Endothelial cell of hepatic sinusoid (primary cell): ENCODE data around the gene REC114.
"Not testable (repeated sequence)": the region's sequence is repeated elsewhere in the genome, so short reads cannot be mapped to it uniquely, and the experiment has no call there.

ENCODE experiments used
- in situ Hi-C: cut with HindIII; loops from 2 replicates; pipeline ENCODE4 v1.10.0; 2017; ENCODE audit warnings: low sequenced_read_pairs

Gene REC114

DNA sequence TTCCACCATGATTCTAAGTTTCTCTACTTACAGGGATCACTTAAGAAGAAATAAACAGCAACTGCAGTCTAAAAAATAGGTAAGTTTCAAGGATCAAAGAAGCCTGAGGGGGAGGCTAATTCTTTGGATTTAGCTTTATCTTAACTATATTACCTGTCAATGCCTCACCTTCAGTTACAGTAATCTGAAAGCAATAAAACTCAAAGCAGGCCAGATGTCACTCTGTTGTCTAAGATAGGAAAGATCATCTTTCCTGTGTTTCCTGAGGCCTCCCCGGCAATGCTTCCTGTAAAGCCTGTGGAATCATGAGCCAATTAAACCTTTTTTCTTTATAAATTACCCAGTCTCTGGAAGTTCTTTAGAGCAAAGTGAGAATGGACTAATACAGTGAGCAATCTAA is 130.1 kb downstream of the REC114 start:
- in situ Hi-C loops = no loop called here

DNA sequence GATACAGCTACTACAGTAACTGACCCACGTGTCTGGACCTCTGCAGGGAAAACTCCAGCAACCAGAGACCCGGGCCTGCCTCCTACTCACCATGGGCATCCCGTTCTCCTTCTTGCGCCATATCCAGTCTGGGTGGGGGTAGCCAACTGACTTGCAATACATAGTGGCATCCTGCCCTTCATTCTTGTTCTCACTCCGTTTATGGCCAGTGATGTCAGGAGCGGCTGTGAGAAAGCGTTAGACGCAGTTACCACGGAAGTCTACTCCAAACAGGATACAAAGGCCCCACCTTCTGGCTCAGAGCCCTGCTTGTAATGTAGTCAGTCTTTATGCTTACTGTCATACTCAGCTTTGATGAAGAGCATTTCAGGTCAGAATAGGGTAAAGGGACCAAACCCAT is 130.6 kb downstream of the REC114 start:
- in situ Hi-C loops = no loop called here

DNA sequence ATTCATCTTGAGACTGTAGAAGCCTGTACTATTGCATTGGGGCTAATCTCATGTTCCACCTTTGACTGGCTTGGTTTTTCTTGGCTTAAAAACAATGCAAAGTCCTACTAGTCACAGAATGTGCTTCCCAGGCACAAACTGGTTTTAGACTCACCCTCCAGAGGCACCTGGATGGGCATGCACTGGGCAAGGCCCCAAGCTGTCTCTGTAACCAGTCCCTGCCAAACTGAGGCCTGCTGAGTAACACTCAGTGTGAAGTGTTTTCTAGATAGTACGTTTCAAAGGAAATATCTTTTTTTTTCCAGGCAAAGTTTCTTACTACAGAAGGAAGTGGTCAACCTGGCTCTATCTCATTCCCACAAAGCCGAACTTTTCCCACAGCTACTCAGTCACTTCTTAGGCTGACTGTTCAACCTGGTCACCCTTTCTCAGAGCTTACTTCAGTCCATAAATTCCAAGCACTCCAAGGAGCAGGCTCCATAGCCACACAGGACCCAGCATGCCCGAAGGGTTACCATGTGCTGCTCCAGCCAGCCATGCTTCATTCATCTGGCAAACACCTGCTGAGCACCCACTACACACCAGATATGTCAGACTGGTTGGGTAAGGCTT is 132.8 kb downstream of the REC114 start:
- in situ Hi-C loops = no loop called here

DNA sequence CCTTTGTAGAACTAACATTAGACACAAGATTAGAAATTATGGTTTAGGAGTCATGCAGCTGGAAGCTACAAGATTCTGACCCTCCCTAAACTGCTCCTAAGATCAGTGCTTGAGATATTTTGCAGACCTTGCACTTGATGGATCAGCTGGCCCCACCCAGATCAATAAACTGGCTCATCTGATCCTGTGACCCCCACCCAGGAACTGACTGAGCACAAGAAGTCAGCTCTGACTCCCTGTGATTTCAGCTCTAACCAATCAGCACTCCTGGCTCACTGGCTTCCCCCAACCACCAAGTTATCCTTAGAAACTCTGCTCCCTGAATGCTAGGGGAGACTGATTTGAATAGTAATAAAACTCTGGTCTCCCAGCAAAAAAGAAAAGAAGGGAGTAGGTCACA is 134.6 kb downstream of the REC114 start:
- in situ Hi-C loops = not testable (repeated sequence)

DNA sequence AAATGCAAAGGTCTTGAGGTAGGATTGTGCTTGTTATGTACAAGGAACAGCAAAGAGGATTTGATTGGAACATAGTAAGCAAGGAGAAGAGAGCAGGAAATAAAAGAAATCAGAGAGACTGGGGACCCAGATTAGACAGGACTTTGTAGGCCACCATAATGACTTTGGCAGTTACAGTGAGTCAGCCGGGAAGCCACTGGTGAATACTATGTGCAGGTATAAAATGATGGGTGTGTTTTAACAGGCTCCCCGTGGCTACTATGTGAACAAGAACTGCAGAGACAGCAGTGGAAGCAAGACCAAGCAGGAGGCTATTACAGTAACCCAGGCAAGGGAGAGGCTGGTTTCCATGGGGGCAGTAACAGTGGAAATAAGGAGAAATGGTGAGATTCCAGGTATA is 135.1 kb downstream of the REC114 start:
- in situ Hi-C loops = no loop called here

DNA sequence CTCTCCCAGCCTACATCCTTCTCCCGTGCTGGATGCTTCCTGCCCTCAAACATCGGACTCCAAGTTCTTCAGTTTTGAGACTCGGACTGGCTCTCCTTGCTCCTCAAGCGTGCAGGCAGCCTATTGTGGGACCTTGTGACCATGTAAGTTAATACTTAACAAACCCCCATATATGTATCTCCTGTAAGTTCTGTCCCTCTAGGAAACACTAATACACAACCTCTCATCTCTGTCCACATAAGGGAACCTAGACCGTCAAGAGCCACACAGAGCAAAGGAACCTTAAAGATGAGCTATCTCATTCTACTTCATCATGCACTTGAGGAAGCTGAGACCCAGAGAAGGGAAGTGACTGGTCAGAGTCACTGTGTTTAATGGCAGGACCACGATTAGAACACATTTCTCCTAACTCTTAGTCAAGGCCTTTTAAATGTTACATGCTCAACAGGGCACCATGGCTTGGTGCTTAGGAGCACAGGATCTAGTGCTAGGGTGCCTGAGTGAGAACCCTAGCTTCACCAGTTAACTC is 140.0 kb downstream of the REC114 start:
- in situ Hi-C loops = no loop called here

DNA sequence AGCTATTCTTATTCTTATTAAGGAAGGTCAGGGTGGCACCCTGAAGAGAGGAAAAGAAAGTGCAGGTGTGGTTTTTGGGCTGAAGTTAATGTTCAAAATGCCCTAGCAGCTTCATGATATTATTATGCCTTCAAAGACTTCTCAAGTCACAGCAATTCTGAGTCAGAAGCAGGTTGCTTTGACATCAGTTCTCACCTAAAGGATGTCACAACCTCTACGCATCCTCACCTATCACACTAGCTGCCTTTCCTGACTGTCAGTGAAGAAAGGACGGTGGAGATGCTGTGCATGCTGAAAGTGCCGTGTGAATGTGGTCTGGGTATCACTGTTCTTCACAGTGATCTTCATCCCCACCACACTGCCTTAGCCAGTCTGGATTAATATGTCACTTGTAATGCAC is 140.6 kb downstream of the REC114 start:
- in situ Hi-C loops = no loop called here

DNA sequence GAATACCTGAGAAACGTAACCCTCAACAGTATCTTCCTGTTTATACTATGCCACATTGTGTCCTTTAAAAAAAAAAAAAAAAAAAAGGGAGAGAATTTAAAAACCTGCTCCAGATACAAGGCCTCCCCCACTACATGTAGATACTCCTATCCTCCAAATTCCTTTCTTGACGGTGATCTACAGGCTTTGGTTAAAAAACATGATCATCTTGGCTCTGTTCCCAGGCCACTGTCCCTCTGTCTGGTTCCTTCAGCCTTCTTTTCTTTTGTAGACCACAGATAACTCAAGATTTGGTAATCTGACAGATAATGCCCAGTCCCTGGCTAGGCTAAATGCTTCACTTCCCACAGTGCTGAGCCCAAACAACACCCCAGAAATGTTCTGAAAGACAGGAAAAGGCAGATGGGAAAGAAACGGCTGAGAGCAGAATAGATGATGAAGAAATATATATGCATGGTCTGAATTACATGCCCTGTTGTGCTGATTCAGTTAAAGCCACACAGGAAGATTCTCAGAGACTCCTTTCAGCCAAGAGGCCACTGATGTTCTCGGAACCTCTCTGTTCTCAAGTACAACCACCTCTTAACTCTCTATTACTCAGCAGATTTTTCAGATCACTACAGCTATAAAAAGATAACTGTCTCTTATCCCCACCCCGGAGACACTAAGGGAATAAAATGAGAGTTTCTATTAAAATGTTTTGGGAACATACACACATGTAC is 141.9 kb downstream of the REC114 start:
- in situ Hi-C loops = no loop called here

DNA sequence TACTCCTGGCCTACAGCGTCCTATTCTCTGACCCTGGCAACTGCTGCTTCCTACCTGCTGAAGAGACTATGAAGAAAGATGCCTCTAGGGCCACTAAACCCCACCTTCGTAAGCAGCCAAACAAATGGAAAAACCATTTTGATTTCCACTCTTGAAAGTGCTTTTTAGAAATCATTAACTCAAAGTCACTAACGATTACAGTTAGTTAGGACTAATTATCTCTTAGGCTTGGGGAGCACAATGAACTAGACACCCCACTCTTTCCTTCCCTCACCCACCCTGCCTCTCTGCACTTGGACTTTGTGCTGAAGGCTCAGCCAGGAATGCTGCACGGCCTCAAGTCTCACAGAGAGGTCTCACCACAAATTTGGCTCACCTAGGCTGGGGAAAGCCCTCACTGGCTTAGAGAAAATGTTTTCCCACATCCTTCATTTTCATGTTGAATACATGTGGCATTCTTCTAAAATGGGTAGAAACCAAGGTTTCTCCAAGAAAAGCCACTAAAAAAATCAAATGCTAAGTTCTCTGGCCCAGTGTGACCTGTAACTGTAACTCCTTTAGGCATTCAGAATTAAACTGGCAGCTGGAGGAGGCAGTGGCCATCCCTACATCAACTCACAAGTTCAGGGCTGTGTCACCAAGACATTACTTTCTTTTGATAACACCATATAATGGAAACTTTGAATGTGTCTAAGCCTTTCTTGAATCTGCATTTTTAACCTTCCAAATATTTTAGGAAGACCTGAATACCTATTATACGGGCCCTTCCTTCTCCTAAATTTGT is 143.1 kb downstream of the REC114 start:
- in situ Hi-C loops = no loop called here

DNA sequence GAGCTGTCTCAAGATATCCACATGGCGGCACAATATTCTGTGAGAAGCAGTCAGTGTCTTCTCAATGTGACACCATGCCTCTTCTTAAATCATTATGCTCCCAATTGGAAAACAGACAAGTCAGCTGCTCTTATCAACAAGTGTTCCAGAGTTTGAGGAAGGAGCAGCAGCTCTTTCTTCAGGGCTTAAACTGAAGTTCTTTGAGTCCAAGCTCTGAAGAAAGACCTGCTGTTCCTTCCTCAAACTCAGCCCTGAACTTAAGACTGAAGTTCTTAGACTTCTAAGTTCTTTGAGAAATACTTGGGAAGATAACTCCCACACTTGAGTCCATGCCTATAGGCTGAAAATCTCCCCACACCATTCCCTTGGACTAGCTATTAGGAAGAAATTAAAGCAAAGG is 146.8 kb downstream of the REC114 start:
- in situ Hi-C loops = no loop called here

DNA sequence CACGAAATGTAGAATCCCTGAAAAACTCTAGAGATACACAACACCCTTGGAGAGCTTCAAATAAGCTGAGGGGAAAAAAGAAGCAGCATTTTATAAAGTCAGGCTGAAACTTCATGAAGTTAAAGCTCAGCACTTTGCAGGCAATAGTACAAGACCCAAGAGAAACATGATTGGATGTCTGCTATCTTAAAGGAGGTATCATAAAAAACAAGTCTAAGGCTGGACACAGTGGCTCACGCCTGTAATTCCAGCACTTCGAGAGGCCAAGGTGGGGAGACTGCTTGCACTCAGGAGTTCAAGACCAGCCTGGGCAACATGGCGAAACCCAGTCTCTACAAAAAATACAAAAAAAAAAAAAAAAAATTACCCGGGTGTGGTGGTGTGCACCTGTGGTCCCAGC is 147.3 kb downstream of the REC114 start:
- in situ Hi-C loops = no loop called here

DNA sequence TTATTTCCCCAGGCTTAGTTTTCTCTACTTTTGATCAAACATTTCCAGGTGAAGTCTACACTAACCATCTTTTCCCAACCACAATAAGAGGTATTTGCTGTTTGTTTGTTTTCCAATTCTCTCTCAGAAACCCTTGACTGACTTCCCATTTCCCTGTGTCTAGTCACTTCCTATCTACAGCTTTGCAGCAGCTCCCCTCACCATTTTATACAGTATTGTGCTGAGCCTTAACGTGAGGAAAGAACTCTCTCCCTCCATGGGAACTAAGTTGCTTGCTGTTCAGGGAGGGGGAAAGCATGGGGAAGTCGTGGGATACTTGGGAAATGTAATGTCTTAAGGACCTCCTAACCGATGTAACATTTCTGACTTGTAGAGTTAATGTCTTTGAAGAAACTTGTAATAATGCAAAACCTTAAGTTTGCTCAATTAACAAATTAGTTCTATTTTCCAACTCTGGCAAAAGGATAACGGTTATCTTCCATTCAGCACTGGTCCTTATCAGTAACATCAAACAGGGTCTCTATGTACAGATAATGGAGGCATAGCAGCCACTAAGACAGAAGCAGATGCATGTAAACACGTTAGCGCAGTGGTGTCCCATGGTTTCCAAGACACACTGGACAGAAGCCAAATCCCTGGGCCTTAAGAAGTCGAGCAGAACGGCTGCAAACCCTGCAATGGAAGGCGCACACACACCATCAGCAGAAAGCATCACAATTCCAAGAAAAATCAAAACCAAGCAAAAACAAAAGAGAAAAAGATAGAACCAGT is 150.5 kb downstream of the REC114 start:
- in situ Hi-C loops = no loop called here

DNA sequence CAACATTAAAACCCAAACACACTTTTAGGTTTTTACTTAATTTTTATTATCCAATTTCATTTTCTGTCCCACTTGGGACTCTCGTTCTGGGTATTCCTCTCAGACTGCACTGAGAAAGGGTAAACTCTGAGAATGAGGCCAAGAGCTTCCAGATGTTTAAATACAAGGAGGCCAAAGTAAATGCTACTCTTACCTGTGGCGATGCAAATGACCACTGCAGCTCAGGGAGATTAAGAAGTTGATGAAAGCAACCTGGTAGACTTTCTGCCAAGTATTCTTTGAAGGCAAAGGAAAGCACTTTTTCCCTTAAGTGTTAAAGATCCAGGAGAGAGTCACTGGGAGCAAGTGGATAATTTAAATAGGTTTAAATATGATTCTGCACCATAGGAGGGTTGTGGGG is 151.1 kb downstream of the REC114 start:
- in situ Hi-C loops = no loop called here

DNA sequence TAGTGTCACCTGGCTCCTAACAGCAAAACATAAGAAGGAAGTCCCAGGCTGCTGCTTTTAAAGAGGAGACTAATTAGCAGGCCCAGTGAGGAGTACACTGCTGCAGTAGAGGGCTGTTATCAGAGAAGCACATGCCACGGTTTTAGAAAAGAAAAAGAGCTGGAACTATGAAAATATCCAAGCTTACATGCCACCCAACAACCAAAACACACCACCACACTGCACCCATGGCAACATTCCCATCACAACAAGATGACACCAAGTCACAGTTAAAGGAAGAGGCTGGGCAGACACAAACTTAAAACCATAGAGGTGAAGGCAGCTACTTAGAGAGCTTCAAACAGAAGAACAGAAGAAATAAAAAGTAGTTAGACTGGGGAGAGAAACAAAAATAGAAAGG is 153.2 kb downstream of the REC114 start:
- in situ Hi-C loops = loop anchor here (5.0 kb wide), 1 partner anchor 91 kb away; no protein-coding TSS in a partner anchor

DNA sequence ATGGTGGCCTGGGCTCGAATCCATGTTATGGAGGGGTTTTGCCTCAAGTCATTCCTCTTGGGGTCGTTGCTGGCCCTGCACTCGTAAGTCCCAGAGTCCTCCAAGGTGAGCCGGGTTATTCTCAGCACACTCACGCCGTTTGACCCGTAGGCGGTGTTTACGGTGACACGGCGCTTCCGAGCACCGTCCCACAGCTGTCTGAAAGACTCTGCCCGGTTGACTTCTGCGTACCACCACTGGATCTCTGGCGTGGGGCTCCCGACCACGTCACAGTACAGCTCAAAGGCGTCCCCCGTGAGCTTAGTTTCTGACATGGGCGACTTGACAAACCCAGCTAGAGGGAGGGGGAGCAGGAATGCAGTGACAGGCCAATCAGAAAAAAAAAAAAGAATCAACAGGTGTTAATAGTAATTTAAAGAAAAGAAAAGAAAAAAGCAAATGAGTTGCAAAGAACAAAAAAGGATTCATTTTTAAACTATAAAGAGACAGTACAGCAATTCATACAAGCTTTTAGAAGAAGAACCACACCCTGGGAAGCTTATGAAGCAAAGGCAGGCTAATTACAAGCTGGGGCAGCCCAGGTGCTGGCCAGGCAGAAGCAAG is 154.2 kb downstream of the REC114 start:
- in situ Hi-C loops = loop anchor here (5.0 kb wide), 1 partner anchor 90 kb away; no protein-coding TSS in a partner anchor

DNA sequence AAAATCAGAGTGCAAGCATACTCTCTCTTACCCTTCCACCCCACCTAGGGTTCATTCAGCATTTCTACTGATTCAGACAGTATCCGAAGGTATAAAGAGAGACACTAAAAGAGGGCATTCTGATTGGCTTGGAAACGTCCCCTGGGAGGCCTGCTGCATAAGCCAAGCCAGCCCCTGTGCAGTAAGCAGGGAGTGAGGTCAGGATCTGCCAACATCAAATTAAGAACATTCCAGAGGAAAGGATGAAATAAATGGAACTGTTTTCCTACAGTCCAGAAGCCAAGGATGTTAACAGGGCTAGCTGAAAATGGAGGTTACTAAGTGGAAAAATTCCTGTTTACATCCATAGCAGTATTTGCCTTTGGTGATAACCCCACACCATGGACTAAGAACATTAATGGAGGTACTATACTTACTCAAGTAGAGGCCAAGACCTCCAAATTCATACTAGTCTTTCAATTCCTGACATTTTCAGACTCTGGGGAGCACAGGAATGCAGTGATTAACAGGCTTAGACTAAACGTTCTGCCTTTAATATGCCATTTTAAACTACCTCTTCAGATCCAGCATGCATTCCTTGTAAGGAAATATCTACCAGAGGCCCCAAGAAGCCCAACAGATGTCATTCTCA is 155.7 kb downstream of the REC114 start:
- in situ Hi-C loops = loop anchor here (5.0 kb wide), 1 partner anchor 89 kb away; no protein-coding TSS in a partner anchor

DNA sequence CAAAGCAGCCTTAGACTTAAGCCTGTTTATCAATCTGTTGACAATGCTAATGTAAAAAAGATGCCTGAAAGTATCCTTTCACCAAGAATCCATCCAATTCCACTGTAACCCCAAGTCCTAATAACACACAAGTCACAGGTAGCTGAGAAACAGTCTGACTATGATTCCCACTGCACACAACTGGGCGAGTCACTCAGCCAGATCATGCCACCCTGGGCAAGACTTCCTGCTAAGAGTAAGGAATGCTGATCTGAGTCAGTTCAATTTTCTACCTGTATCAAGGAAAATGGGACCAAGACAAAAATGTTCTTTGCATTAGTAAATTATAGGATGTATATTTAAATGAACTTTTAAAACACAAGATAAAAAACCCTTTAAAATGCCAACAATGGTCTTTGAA is 157.0 kb downstream of the REC114 start:
- in situ Hi-C loops = loop anchor here (5.0 kb wide), 1 partner anchor 87 kb away; no protein-coding TSS in a partner anchor

DNA sequence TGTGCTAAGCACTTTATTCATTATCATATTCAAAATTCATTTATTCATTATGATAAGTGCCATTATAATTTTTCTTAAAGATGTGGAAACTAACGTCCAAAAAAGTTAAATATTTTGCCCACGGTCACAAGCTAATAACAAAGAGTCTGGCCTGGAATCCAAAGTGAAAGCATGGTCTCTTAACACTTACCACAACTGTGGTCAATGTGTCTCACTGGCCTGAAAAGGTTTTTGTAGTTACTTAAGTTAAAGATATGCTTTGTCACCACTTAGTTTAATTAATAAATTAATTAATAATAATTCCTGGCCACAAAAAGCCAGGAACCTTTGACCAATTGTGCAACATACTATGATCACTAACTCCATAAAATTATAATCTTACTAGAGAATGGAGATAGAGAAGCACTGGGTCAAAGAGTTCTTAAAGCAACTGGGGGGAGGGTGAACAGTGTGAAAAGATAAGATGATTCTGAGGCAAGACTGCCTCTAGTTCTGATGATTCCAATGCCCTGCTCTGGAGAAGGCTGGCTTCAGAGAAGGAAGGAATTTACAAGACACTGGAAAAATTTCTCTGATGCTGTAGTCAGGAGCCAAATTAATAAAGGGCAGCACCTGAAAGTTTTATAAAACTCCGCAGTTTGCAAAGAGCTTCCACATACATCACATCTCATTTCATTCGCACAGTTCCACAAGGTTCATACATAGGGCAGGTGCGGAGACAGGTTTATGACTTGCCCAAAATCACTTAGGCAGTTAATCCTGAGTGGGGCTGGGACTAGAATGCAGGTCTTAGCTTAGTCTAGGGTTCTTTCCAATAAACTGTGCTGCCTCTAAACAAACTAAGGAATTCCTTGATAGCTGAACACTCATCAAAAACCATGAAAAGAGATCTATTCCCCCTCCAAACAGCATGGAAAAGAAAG is 157.7 kb downstream of the REC114 start:
- in situ Hi-C loops = no loop called here
